ENCODE measurements around the gene SH2D3C.

DNA sequence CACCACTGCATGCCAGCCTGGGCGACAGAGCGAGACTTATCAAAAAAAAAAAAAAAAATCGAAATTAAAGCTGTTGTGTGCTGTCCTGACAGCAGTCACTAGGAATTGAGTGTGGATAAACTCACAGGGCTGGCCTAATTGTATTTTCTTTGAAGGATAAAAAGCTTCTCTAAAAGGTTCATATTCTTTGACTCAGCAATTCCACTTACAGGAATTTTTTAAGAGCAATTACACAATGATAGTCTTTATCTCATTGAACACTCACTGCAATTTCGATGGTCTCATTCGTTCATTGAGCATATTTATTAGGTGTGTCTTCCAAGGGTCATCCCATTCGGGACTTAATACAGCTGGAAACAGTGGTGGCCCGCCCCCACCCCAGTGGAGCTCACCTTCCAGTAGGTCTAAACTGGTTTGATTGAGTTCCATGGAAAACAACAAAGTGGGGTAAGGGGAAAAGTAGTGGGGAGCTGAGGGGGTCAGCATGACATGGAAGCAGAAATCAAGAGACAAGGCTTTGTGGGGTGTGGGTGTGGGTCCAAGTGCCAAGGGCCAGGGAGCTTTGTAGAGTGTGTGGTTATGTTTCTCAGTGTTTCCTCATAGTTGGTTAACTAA is 14.1 kb upstream of the SH2D3C start:
- TF ChIP-seq, protein P1, sequence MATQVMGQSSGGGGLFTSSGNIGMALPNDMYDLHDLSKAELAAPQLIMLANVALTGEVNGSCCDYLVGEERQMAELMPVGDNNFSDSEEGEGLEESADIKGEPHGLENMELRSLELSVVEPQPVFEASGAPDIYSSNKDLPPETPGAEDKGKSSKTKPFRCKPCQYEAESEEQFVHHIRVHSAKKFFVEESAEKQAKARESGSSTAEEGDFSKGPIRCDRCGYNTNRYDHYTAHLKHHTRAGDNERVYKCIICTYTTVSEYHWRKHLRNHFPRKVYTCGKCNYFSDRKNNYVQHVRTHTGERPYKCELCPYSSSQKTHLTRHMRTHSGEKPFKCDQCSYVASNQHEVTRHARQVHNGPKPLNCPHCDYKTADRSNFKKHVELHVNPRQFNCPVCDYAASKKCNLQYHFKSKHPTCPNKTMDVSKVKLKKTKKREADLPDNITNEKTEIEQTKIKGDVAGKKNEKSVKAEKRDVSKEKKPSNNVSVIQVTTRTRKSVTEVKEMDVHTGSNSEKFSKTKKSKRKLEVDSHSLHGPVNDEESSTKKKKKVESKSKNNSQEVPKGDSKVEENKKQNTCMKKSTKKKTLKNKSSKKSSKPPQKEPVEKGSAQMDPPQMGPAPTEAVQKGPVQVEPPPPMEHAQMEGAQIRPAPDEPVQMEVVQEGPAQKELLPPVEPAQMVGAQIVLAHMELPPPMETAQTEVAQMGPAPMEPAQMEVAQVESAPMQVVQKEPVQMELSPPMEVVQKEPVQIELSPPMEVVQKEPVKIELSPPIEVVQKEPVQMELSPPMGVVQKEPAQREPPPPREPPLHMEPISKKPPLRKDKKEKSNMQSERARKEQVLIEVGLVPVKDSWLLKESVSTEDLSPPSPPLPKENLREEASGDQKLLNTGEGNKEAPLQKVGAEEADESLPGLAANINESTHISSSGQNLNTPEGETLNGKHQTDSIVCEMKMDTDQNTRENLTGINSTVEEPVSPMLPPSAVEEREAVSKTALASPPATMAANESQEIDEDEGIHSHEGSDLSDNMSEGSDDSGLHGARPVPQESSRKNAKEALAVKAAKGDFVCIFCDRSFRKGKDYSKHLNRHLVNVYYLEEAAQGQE (IDR thresholded peaks at IDR 0.05; ENCODE audit: low read depth, low read length): no peak
- TF ChIP-seq BHLHE40 (IDR thresholded peaks at IDR 0.05; ENCODE audit: borderline replicate concordance in 1 of 2, low read depth in 2 of 2, low read length in 1 of 2): no peak
- TF ChIP-seq JUND (IDR thresholded peaks at IDR 0.05; ENCODE audit: low read depth, low read length): no peak
- TF ChIP-seq, protein P2, sequence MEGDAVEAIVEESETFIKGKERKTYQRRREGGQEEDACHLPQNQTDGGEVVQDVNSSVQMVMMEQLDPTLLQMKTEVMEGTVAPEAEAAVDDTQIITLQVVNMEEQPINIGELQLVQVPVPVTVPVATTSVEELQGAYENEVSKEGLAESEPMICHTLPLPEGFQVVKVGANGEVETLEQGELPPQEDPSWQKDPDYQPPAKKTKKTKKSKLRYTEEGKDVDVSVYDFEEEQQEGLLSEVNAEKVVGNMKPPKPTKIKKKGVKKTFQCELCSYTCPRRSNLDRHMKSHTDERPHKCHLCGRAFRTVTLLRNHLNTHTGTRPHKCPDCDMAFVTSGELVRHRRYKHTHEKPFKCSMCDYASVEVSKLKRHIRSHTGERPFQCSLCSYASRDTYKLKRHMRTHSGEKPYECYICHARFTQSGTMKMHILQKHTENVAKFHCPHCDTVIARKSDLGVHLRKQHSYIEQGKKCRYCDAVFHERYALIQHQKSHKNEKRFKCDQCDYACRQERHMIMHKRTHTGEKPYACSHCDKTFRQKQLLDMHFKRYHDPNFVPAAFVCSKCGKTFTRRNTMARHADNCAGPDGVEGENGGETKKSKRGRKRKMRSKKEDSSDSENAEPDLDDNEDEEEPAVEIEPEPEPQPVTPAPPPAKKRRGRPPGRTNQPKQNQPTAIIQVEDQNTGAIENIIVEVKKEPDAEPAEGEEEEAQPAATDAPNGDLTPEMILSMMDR (IDR thresholded peaks at IDR 0.05 in 2 of 3, conservative IDR thresholded peaks at IDR 0.05 in 1 of 3; ENCODE audit: control insufficient read depth in 2 of 3, extremely low read depth in 1 of 3, insufficient read depth in 1 of 3, low read depth in 3 of 3, low read length in 3 of 3): no peak
- TF ChIP-seq FOXK2 (IDR thresholded peaks at IDR 0.05): no peak
- no peak for TF ChIP-seq SPI1 (IDR thresholded peaks at IDR 0.05; ENCODE audit: borderline replicate concordance, insufficient read depth, low read depth, low read length)
- no peak for TF ChIP-seq HCFC1 (IDR thresholded peaks at IDR 0.05; ENCODE audit: low read length)
- no peak for TF ChIP-seq TCF7 (IDR thresholded peaks at IDR 0.05; ENCODE audit: borderline replicate concordance)
- TF ChIP-seq CHD4 (IDR thresholded peaks at IDR 0.05): no peak

All from GM12878 (cell line).